Lung (tissue), 12 donors: ENCODE data around the gene AGMO. TPM values are rescaled to one million over a fixed set of nuclear protein-coding genes. Genes with fewer than 3 reads are reported as not detected.

ENCODE experiments used
- ATAC-seq: fragments of 200-7000 bp; cut with Tn5 transposase; one replicate; pipeline ENCODE4 v1.9.1; 2020; ENCODE audit warnings: moderate number of reproducible peaks; ENCODE audit not compliant: insufficient read depth, low FRiP score
- DNase-seq, 3 donors: peaks; one replicate each; pipeline ENCODE4 v3.0.0-alpha.2; 2013 to 2017
- H3K27ac ChIP-seq, 2 donors: one replicate each; pipeline ENCODE4 v1.5.1; 2013; ENCODE audit warnings: mild to moderate bottlenecking in 2 of 2, moderate library complexity in 2 of 2, control low read depth in 1 of 2, inconsistent platforms in 1 of 2, low read depth in 1 of 2, low read length in 1 of 2
- H3K27me3 ChIP-seq, 3 donors: one replicate each; pipeline ENCODE4 v1.5.1; 2013; ENCODE audit warnings: low read length in 2 of 3; ENCODE audit not compliant: control insufficient read depth in 3 of 3, insufficient read depth in 3 of 3
- H3K36me3 ChIP-seq, 4 donors: one replicate each; pipeline ENCODE4 v1.5.1; 2013; ENCODE audit warnings: low read length in 4 of 4, mild to moderate bottlenecking in 1 of 4, moderate library complexity in 1 of 4; ENCODE audit not compliant: control insufficient read depth in 4 of 4, insufficient read depth in 4 of 4
- H3K4me1 ChIP-seq, 5 donors: one replicate each; pipeline ENCODE4 v1.5.1; 2013; ENCODE audit warnings: low read length in 5 of 5, mild to moderate bottlenecking in 2 of 5, moderate library complexity in 1 of 5; ENCODE audit not compliant: control insufficient read depth in 5 of 5, insufficient read depth in 5 of 5
- H3K4me3 ChIP-seq: one replicate; pipeline ENCODE4 v1.5.1; 2013; ENCODE audit warnings: mild to moderate bottlenecking, control low read depth, moderate library complexity
- H3K9ac ChIP-seq, 2 donors: one replicate each; pipeline ENCODE4 v1.5.1; 2013; ENCODE audit warnings: low read length in 2 of 2, control low read depth in 1 of 2; ENCODE audit not compliant: insufficient read depth in 1 of 2
- H3K9me3 ChIP-seq, 4 donors: one replicate each; pipeline ENCODE4 v1.5.1; 2013; ENCODE audit warnings: low read length in 3 of 4, mild to moderate bottlenecking in 1 of 4, moderate library complexity in 1 of 4; ENCODE audit not compliant: control insufficient read depth in 4 of 4, insufficient read depth in 3 of 4
- CTCF ChIP-seq: IDR thresholded peaks from 2 replicates; pipeline ENCODE4 v1.5.1; 2012; ENCODE audit warnings: mild to moderate bottlenecking; ENCODE audit errors: control extremely low read depth, extremely low read depth
- WGBS, 2 donors: extraction: QIAGEN DNeasy Blood & Tissue Kit; methylation state at CpG; one replicate each; pipeline ENCODE4 v1.1.7; 2013; 5-methylcytosine and 5-hydroxymethylcytosine counted together
- polyA plus RNA-seq, 2 donors: library from polyadenylated mRNA; stranded (reverse); fragments of 200-250 nt; gene quantifications; one replicate each; pipeline ENCODE4 v1.2.1, GENCODE V29; 2013
- total RNA-seq, 2 donors: library from RNA; depleted of rRNA in 1 of 2; stranded (reverse); fragments of >200 nt in 1 of 2; gene quantifications; one replicate each; pipeline ENCODE4 v1.2.1, GENCODE V29; 2014 to 2021
- donor health status: control.
- donor health status: control.
- donor health status: Bipolar disorder and iron deficiency.
- donor health status: healthy.
- donor health status: DM: yes; HTN: yes; CAD: no.

Gene AGMO
- total and polyA plus RNA-seq, 4 donors = 0.03 to 0.74 (median 0.11) TPM

GRCh38 chr7:15607529-15608210, 45.9 kb upstream of the AGMO start:
- no peak for ATAC-seq
- WGBS, 2 donors = 85 to 89% methylated on average over 5 of the region's 5 CpGs
- TF ChIP-seq CTCF = no peak

GRCh38 chr7:15606561-15606960, 44.7 kb upstream of the AGMO start:
- no peak for TF ChIP-seq CTCF
- Histone ChIP-seq H3K27me3 (no peaks in the 10 kb centered on the region), H3K27ac (no peak overlapping the region), H3K4me3 (no peak overlapping the region), H3K4me1 (peaks cover 0 to 4% (median 0%) of the 10 kb centered on the region in 5 donors), H3K9me3 (no peaks in the 10 kb centered on the region), H3K36me3 (peaks cover 0 to 16% (median 4%) of the 10 kb centered on the region in 4 donors), H3K9ac (no peak overlapping the region)
- ATAC-seq (no peak), DNase-seq (no peak)
- 77 to 87% methylated on average over 3 of the region's 3 CpGs for WGBS, 2 donors

More at GRCh38 chr7:15607529-15608210, 45.9 kb upstream of the AGMO start:
- H3K36me3 ChIP-seq = peaks cover 0 to 25% (median 8%) of the 10 kb centered on the region in 4 donors
- peak in 2 of 3 donors; percentile 54 to 59 for DNase-seq
- H3K4me1 ChIP-seq = peaks cover 0 to 4% (median 0%) of the 10 kb centered on the region in 5 donors
- H3K9ac ChIP-seq = no peak overlapping the region
- H3K4me3 ChIP-seq = no peak overlapping the region
- H3K27ac ChIP-seq = no peak overlapping the region
- no peaks in the 10 kb centered on the region for H3K27me3 ChIP-seq
- H3K9me3 ChIP-seq = no peaks in the 10 kb centered on the region

DNA sequence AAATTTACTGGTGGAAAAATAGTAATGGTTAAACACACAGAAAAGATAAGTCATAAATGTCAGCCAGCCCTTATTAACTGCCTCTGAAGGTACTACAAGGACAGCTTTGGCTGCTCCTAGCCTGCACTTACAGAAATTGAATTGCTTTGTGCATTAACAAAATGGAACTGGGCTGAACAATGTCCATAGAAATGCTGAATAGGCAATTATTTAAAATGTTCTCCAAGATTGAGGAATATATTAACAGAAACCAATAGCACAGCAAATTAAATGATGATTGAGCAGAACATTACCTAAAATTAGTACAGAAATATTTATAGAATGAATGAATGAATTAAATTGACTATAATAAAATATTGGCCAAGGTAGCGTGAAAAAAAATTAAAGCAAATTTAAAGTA, 42.4 kb upstream of the AGMO start:
- peaks cover 0 to 3% (median 1%) of the 10 kb centered on the region in 4 donors for H3K9me3 ChIP-seq
- WGBS, 2 donors = 94 to 100% methylated on average over 1 of the region's 1 CpG
- no peak for TF ChIP-seq CTCF

More for the DNA sequence above, 42.4 kb upstream of the AGMO start:
- H3K27ac ChIP-seq = no peak overlapping the region
- peaks cover 0 to 11% (median 3%) of the 10 kb centered on the region in 4 donors for H3K36me3 ChIP-seq
- peaks cover 0 to 4% (median 0%) of the 10 kb centered on the region in 5 donors for H3K4me1 ChIP-seq
- no peak overlapping the region for H3K9ac ChIP-seq
- ATAC-seq (no peak), DNase-seq (no peak)
- no peaks in the 10 kb centered on the region for H3K27me3 ChIP-seq
- no peak overlapping the region for H3K4me3 ChIP-seq
